Uterus (tissue), 4 donors: ENCODE data around the gene CCDC57. TPM values are rescaled to one million over a fixed set of nuclear protein-coding genes. Genes with fewer than 3 reads are reported as not detected.

Source experiments
- DNase-seq, 2 donors: peaks; one replicate each; pipeline ENCODE4 v3.0.0-alpha.2; 2019 to 2020
- H3K27ac ChIP-seq, 2 donors: fragments of 200-600 bp; sonication (generic); 1 replicate in 1 of 2; 2 replicates in 1 of 2; pipeline ENCODE4 v1.5.1; 2016 to 2018
- H3K27me3 ChIP-seq, 2 donors: fragments of 200-600 bp; sonication (generic); one replicate each; pipeline ENCODE4 v1.5.1; 2018 to 2019; ENCODE audit warnings: control low read depth in 1 of 2
- H3K36me3 ChIP-seq, 2 donors: fragments of 200-600 bp; sonication (generic); one replicate each; pipeline ENCODE4 v1.5.1; 2019; ENCODE audit warnings: control low read depth in 1 of 2
- H3K4me1 ChIP-seq, 2 donors: fragments of 200-600 bp; sonication (generic); one replicate each; pipeline ENCODE4 v1.5.1; 2018 to 2019; ENCODE audit warnings: control low read depth in 1 of 2
- H3K4me3 ChIP-seq, 2 donors: fragments of 200-600 bp; sonication (generic); 1 replicate in 1 of 2; 2 replicates in 1 of 2; pipeline ENCODE4 v1.5.1; 2018 to 2019; ENCODE audit warnings: mild to moderate bottlenecking in 1 of 2
- H3K9me3 ChIP-seq, 2 donors: fragments of 200-600 bp; sonication (generic); one replicate each; pipeline ENCODE4 v1.5.1; 2019; ENCODE audit warnings: control low read depth in 1 of 2
- CTCF ChIP-seq, 4 experiments: fragments of 200-600 bp in 2 of 4; fragments of 450-650 bp in 2 of 4; sonication (generic) in 2 of 4; IDR thresholded peaks; one replicate each; pipeline ENCODE4 v1.5.1; 2016 to 2019; ENCODE audit warnings: antibody characterized with exemption in 4 of 4, mild to moderate bottlenecking in 2 of 4, moderate library complexity in 1 of 4
- POLR2A ChIP-seq, 2 donors: fragments of 450-650 bp; IDR thresholded peaks; one replicate each; pipeline ENCODE4 v1.6.1; 2016; ENCODE audit warnings: antibody characterized with exemption in 2 of 2, mild to moderate bottlenecking in 1 of 2, moderate library complexity in 1 of 2
- intact Hi-C: fragments of 100-400 bp; cut with DNase I; formaldehyde crosslinking; loops from one replicate; pipeline ENCODE4 v1.15.1; 2023; ENCODE audit warnings: low total_unique reads
- total RNA-seq, 4 donors: library from RNA; depleted of rRNA in 3 of 4; stranded (reverse); fragments of >200 nt in 3 of 4; gene quantifications; one replicate each; pipeline versions ENCODE4 v1.1.0 to v1.2.4, GENCODE V29; 2014 to 2023
- donor health status: DM: yes; HTN: yes; CAD: no.

CCDC57 gene
- total RNA-seq, 4 donors from 2014 or later = 4.4 to 88.2 (median 17.6) TPM

DNA sequence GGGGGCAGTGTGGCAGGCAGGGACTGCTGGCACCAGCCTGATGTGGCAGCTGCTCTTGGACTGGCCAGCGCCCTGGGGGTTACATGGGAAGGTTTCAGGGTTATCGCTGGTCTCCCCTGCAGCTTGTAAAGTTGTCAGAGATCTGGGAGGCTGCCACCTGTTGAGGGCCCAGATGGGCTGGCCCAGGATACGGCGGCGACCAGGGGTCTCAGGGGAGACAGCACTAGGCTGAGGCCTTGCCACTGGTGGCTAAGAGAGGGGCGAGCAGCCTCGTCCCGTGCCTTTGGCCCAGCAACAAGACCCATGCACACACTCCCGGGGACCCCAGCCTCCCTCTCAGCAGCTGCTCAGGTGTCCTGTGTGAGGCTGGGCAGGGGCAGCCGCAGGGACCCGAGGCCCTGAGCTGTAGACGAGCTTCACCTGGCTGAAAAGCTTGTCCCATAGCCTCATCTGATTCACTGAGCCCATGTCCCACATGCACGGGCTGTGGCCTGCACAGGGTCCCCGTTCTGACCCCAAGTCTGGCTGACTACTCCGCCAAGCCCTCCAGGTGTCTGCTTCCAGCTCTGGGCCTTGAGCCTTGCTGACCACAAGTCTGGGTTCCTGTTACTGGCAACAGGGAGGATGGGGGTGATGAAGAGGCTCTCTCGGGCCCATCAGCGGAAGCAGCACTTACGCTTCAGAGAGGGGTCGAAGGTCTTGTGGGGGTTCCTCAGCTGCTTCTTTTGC lies 153.2 kb downstream of the CCDC57 start:
- Histone ChIP-seq H3K4me3 (no peak overlapping the region), H3K27ac (no peak overlapping the region), H3K9me3 (no peaks in the 10 kb centered on the region), H3K27me3 (no peaks in the 10 kb centered on the region), H3K36me3 (no peaks in the 10 kb centered on the region), H3K4me1 (peaks cover 0 to 6% of the 10 kb centered on the region in 2 donors)
- DNase-seq = no peak
- intact Hi-C loops = no loop called here
- TF ChIP-seq CTCF (IDR thresholded peaks at IDR 0.05) (no peak), POLR2A (IDR thresholded peaks at IDR 0.05) (no peak)

DNA sequence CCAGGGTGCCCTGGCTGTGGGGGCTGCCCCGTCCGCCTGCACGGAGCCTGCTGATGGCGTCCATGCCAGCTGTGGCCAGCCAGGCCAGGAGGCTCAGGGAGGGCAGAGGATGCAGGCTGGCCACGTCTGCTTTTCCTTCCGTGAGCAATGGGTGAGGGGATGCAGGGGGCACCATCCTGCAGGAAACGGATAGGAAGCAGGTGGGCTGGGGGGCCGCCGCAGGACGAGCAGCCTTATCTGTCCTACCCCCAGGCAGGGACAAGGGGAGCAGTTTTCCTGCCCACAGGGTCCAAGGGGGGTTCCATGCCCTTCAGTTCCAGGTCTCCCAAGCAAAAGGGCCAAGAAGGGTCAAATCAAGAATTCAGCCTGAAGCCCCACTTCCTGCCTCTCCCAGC lies 153.8 kb downstream of the CCDC57 start:
- Histone ChIP-seq H3K27me3 (no peaks in the 10 kb centered on the region), H3K27ac (no peak overlapping the region), H3K9me3 (no peaks in the 10 kb centered on the region), H3K4me3 (no peak overlapping the region), H3K36me3 (no peaks in the 10 kb centered on the region), H3K4me1 (peaks cover 0 to 2% of the 10 kb centered on the region in 2 donors)
- intact Hi-C loops = no loop called here
- no peak for TF ChIP-seq POLR2A (IDR thresholded peaks at IDR 0.05)
- no peak for TF ChIP-seq CTCF (IDR thresholded peaks at IDR 0.05)
- DNase-seq = no peak

DNA sequence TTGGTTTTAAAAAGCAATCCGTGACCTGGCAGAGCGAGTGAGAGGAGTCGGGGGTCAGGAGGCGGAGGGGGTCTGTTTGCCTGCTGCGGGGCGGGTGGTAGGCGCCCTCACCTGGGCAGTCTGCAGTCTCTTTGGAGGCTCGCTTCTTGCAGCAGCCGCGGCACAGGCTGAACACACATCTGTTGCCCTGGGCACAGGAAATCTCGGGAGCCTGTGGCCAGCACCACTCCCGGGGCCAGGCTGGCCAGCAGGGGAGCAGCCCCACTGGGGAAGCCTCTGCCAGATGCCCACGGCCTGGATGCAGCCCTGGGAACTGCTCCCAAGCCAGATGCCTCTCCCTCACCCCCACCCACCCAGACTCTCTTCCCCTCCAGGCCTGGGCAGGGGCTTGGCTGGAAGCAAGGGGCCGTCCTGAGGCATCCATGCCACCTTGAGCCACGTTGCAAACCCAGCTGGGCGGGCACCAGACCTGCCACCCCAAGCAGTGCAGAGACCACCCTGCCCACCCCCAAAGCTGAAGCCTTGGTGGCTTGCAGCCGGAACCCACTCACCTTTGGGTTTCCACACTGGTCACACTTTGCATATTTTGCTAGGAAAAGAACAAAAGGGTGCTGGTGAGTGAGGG lies 154.3 kb downstream of the CCDC57 start:
- H3K36me3 ChIP-seq = no peaks in the 10 kb centered on the region
- H3K27me3 ChIP-seq = no peaks in the 10 kb centered on the region
- H3K9me3 ChIP-seq = no peaks in the 10 kb centered on the region
- TF ChIP-seq CTCF (IDR thresholded peaks at IDR 0.05) = no peak
- TF ChIP-seq POLR2A (IDR thresholded peaks at IDR 0.05) = no peak
- no peak overlapping the region for H3K4me3 ChIP-seq
- DNase-seq = no peak
- H3K4me1 ChIP-seq = peaks cover 0 to 7% of the 10 kb centered on the region in 2 donors
- H3K27ac ChIP-seq = no peak overlapping the region
- intact Hi-C loops = no loop called here

DNA sequence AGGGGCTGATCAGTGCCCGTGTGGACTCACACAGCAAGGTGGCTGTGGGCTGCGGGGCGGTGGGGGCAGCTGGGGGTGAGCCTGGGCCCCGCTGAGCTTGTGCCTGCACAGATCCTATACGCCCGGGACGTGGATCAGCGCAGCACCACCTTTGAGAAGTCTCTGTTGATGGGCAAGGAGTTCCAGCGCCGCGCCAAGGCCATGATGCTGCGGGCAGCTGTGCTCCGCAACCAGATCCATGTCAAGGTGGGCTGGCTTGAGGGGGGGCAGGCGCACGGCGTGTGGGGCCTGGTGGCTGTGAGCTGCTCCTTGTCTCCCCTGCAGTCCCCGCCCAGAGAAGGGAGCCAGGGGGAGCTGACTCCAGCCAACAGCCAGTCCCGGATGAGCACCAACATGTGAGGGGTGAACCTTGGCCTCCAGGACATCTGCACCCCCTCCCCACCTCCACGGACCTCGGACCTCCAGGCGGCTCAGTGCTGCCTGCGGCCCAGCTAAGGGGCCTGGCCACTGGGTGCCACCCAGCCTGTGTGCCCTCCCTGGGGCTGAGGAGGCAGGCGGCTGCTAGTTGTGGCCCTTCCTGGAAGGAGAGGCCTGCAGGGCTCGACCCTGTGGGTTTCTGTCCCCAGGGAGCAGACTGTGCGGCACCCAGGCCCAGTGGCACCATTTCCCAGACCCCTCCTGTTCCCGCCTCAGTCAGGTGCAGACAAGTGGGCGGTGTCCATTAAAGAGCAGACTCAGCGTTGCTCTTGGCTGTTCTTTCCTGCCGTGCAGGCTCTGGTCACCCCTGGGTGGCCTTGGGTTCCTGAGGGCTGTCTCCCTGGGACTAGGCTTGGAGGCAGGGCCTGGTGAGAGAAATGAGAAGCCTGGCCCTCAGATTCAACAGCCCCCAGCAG lies 155.7 kb downstream of the CCDC57 start:
- no peaks in the 10 kb centered on the region for H3K27me3 ChIP-seq
- H3K27ac ChIP-seq = no peak overlapping the region
- H3K4me3 ChIP-seq = no peak overlapping the region
- DNase-seq = no peak
- no peaks in the 10 kb centered on the region for H3K9me3 ChIP-seq
- peaks cover 0 to 17% of the 10 kb centered on the region in 2 donors for H3K4me1 ChIP-seq
- no peak for TF ChIP-seq POLR2A (IDR thresholded peaks at IDR 0.05)
- no peak for TF ChIP-seq CTCF (IDR thresholded peaks at IDR 0.05)
- intact Hi-C loops = no loop called here
- H3K36me3 ChIP-seq = no peaks in the 10 kb centered on the region
